ENCODE data around the gene ST7.
"Not testable (repeated sequence)": the region's sequence is repeated elsewhere in the genome, so short reads cannot be mapped to it uniquely, and the experiment has no call there.

The ST7 gene

GRCh38 chr7:116934580-116934979 is 18.7 kb upstream of the ST7 start:
- H3K27ac ChIP-seq, result no peak overlapping the region
- TF ChIP-seq CTCF (IDR thresholded peaks at IDR 0.05), result no peak

GRCh38 chr7:116936844-116937243 is 16.5 kb upstream of the ST7 start:
- not testable (repeated sequence) for H3K4me3 ChIP-seq; DNase-seq (ENCODE audit: low spot score); H3K27ac ChIP-seq

More at GRCh38 chr7:116934580-116934979, 18.7 kb upstream of the ST7 start:
- no peak overlapping the region for H3K4me3 ChIP-seq
- no peak for DNase-seq (ENCODE audit: low spot score)

GRCh38 chr7:116938678-116939077 is 14.6 kb upstream of the ST7 start:
- Histone ChIP-seq H3K4me3 (no peak overlapping the region), H3K27ac (no peak overlapping the region)
- TF ChIP-seq CTCF (IDR thresholded peaks at IDR 0.05), result no peak
- no peak for DNase-seq (ENCODE audit: low spot score)

- no peak for TF ChIP-seq CTCF (IDR thresholded peaks at IDR 0.05)
- no peak for DNase-seq (ENCODE audit: low spot score)
- Histone ChIP-seq H3K27ac (no peak overlapping the region), H3K4me3 (no peak overlapping the region)
Observed at GRCh38 chr7:116940689-116941370, 12.5 kb upstream of the ST7 start.

GRCh38 chr7:116942504-116942903 is 10.8 kb upstream of the ST7 start:
- Histone ChIP-seq H3K4me3 (no peak overlapping the region), H3K27ac (no peak overlapping the region)
- no peak for TF ChIP-seq CTCF (IDR thresholded peaks at IDR 0.05)
- no peak for DNase-seq (ENCODE audit: low spot score)

- Histone ChIP-seq H3K4me3 (no peak overlapping the region), H3K27ac (peak overlapping the region in 1 of 2 donors; percentile 40)
- TF ChIP-seq CTCF (IDR thresholded peaks at IDR 0.05), result no peak
- DNase-seq (ENCODE audit: low spot score), result no peak
Observed at GRCh38 chr7:116948934-116949333, 4.4 kb upstream of the ST7 start.

- H3K27ac ChIP-seq, result no peak overlapping the region
- TF ChIP-seq CTCF (IDR thresholded peaks at IDR 0.05), result no peak
- H3K4me3 ChIP-seq, result no peak overlapping the region
- DNase-seq (ENCODE audit: low spot score), result no peak
Observed at GRCh38 chr7:116949941-116950801, 3.1 kb upstream of the ST7 start.
